Endothelial cell of umbilical vein (primary cell): Measurements from ENCODE around the gene PRRC2A.

Experiments used
- EZH2 ChIP-seq: IDR thresholded peaks from 2 replicates; pipeline ENCODE4 v1.6.1; 2012; ENCODE audit warnings: borderline replicate concordance, low read depth, mild to moderate bottlenecking, moderate library complexity, low read length, inconsistent platforms; ENCODE audit not compliant: severe bottlenecking
- FOS ChIP-seq: IDR thresholded peaks from 2 replicates; pipeline ENCODE4 v1.6.1; 2011; ENCODE audit warnings: mild to moderate bottlenecking, low read length, moderate library complexity, borderline replicate concordance; ENCODE audit not compliant: insufficient read depth
- JUN ChIP-seq: IDR thresholded peaks from 2 replicates; pipeline ENCODE4 v1.6.1; 2011; ENCODE audit warnings: borderline replicate concordance, low read depth; ENCODE audit not compliant: insufficient read length, insufficient read depth
- POLR2A ChIP-seq: IDR thresholded peaks from 2 replicates; pipeline ENCODE4 v1.6.1; 2012; ENCODE audit warnings: low read depth, mild to moderate bottlenecking, control low read depth, low read length
- POLR2AphosphoS5 ChIP-seq: IDR thresholded peaks from 2 replicates; pipeline ENCODE4 v1.6.1; 2012; ENCODE audit warnings: low read depth, mild to moderate bottlenecking, control low read depth, low read length, moderate library complexity; ENCODE audit not compliant: insufficient read depth
- TF ChIP-seq, protein P1 (sequence below), 2 donors: IDR thresholded peaks; 1 replicate in 1 of 2; 2 replicates in 1 of 2; pipeline ENCODE4 v1.5.1; 2011; ENCODE audit warnings: low read length in 2 of 2, mild to moderate bottlenecking in 2 of 2, moderate library complexity in 2 of 2, control low read depth in 1 of 2, inconsistent platforms in 1 of 2, low read depth in 1 of 2; ENCODE audit not compliant: insufficient read depth in 1 of 2; ENCODE audit errors: extremely low read depth in 1 of 2
- TF ChIP-seq, protein P2 (sequence below): IDR thresholded peaks from 2 replicates; pipeline ENCODE4 v1.6.1; 2011; ENCODE audit not compliant: insufficient read depth, insufficient read length

GRCh38 chr6:31607317-31607716 is 13.2 kb upstream of the PRRC2A start:
- TF ChIP-seq, protein P1, sequence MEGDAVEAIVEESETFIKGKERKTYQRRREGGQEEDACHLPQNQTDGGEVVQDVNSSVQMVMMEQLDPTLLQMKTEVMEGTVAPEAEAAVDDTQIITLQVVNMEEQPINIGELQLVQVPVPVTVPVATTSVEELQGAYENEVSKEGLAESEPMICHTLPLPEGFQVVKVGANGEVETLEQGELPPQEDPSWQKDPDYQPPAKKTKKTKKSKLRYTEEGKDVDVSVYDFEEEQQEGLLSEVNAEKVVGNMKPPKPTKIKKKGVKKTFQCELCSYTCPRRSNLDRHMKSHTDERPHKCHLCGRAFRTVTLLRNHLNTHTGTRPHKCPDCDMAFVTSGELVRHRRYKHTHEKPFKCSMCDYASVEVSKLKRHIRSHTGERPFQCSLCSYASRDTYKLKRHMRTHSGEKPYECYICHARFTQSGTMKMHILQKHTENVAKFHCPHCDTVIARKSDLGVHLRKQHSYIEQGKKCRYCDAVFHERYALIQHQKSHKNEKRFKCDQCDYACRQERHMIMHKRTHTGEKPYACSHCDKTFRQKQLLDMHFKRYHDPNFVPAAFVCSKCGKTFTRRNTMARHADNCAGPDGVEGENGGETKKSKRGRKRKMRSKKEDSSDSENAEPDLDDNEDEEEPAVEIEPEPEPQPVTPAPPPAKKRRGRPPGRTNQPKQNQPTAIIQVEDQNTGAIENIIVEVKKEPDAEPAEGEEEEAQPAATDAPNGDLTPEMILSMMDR (IDR thresholded peaks at IDR 0.05; ENCODE audit: extremely low read depth in 1 of 2, insufficient read depth in 1 of 2, low read depth in 1 of 2, low read length in 2 of 2) = no peak
- TF ChIP-seq POLR2A (no peak), POLR2AphosphoS5 (no peak), JUN (no peak), FOS (no peak), EZH2 (no peak)
- TF ChIP-seq, protein P2, sequence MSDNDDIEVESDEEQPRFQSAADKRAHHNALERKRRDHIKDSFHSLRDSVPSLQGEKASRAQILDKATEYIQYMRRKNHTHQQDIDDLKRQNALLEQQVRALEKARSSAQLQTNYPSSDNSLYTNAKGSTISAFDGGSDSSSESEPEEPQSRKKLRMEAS = no peak
